Parathyroid adenoma (tissue), 2 donors: ENCODE results near the gene MLPH.

Experiments used
- H2AFZ ChIP-seq: fragments of 300-600 bp; sonication (generic); one replicate; pipeline ENCODE4 v1.7.0; 2017; ENCODE audit warnings: antibody characterized with exemption, mild to moderate bottlenecking
- H3K27ac ChIP-seq: fragments of 300-600 bp; sonication (generic); one replicate; pipeline ENCODE4 v1.7.0; 2017
- H3K27me3 ChIP-seq: fragments of 300-600 bp; sonication (generic); one replicate; pipeline ENCODE4 v1.7.0; 2017; ENCODE audit warnings: low read length; ENCODE audit not compliant: control insufficient read depth, insufficient read depth
- H3K36me3 ChIP-seq: fragments of 300-600 bp; sonication (generic); one replicate; pipeline ENCODE4 v1.7.0; 2017; ENCODE audit warnings: low read length; ENCODE audit not compliant: control insufficient read depth, insufficient read depth
- H3K4me1 ChIP-seq: fragments of 300-600 bp; sonication (generic); one replicate; pipeline ENCODE4 v1.7.0; 2017; ENCODE audit warnings: control low read depth
- H3K4me2 ChIP-seq: fragments of 300-600 bp; sonication (generic); one replicate; pipeline ENCODE4 v1.7.0; 2017; ENCODE audit warnings: low read length
- H3K4me3 ChIP-seq: fragments of 300-600 bp; sonication (generic); one replicate; pipeline ENCODE4 v1.7.0; 2017; ENCODE audit warnings: low read depth, low read length
- H3K79me2 ChIP-seq: fragments of 300-600 bp; sonication (generic); one replicate; pipeline ENCODE4 v1.7.0; 2017; ENCODE audit warnings: control low read depth
- H3K9ac ChIP-seq: fragments of 300-600 bp; sonication (generic); one replicate; pipeline ENCODE4 v1.7.0; 2017; ENCODE audit warnings: mild to moderate bottlenecking
- H3K9me3 ChIP-seq: fragments of 300-600 bp; sonication (generic); one replicate; pipeline ENCODE4 v1.7.0; 2017; ENCODE audit warnings: low read length; ENCODE audit not compliant: control insufficient read depth
- TF ChIP-seq, protein P1 (sequence below): fragments of 300-600 bp; sonication (generic); IDR thresholded peaks from one replicate; pipeline ENCODE4 v1.7.0; 2017; ENCODE audit warnings: antibody characterized with exemption, mild to moderate bottlenecking
- donor health status: primary hyperparathyroidism.

Gene MLPH

DNA sequence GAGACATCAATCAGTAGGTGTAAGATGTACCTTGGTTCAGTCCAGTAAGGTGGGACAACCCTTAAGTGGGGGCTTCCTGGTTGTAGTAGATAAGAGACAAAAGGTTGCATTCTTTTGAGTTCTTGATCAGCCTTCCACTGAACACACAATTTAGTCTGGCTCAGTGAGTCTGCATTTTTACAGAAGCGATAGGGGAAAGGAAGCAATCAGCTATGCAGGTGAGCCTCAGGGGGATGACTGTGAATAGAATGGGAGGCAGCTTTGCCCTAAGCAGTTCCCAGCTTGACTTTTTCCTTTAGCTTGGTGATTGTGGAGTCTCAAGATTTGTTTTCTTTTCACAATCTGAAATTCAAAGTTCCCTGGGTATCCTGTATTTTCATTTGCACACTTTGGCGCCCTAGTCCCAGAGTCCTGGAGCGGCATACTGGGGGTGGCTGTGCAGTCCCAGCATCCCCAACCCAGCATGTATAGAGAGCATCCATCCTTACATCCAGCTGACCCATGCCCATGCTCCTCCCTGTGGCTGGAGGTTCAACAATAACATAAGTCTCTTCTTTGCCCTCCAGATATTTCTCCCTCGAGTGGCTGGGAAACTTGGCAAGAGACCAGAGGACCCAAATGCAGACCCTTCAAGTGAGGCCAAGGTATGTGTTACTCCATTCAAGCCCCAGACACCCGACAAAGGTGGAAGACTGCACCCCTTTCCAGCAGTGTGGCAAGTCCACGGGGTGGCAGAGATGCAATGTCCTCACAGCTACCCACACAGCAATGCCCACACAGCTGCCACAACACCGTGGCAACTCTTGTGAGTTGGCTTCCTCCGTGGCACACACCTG is 59.2 kb downstream of the MLPH start:
- no peaks in the 10 kb centered on the region for H3K36me3 ChIP-seq
- H3K4me3 ChIP-seq = no peak overlapping the region
- no peaks in the 10 kb centered on the region for H3K4me1 ChIP-seq
- TF ChIP-seq, protein P1, sequence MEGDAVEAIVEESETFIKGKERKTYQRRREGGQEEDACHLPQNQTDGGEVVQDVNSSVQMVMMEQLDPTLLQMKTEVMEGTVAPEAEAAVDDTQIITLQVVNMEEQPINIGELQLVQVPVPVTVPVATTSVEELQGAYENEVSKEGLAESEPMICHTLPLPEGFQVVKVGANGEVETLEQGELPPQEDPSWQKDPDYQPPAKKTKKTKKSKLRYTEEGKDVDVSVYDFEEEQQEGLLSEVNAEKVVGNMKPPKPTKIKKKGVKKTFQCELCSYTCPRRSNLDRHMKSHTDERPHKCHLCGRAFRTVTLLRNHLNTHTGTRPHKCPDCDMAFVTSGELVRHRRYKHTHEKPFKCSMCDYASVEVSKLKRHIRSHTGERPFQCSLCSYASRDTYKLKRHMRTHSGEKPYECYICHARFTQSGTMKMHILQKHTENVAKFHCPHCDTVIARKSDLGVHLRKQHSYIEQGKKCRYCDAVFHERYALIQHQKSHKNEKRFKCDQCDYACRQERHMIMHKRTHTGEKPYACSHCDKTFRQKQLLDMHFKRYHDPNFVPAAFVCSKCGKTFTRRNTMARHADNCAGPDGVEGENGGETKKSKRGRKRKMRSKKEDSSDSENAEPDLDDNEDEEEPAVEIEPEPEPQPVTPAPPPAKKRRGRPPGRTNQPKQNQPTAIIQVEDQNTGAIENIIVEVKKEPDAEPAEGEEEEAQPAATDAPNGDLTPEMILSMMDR = no peak
- no peak overlapping the region for H3K9ac ChIP-seq
- H3K27me3 ChIP-seq = no peaks in the 10 kb centered on the region
- no peak overlapping the region for H3K27ac ChIP-seq
- no peaks in the 10 kb centered on the region for H3K9me3 ChIP-seq
- no peak overlapping the region for H2AFZ ChIP-seq
- no peaks in the 10 kb centered on the region for H3K79me2 ChIP-seq
- H3K4me2 ChIP-seq = no peak overlapping the region

DNA sequence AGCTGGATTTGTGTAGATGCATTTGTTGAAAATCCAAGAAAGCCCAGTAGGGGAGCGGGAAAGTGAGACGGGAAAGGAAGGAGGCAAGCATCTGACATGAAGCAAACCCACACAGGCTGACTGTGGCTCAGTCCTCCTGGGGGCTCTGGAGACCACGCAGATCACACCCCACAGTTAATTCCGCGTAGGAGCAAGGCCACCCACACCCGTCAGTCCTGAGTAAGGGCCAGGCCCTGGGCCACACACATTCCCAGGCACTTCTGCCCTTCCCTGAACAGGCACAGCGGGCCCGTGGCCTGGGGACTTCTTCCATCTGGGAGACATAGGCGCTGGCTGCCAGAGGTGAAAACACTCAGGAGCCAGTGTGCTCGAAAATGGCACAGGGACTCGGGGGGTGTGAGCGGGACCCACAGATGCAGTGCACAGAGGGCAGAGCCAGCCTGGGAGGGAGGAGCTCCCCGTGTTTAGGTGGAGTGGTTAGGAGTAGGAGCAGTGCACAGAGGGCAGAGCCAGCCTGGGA is 59.9 kb downstream of the MLPH start:
- H3K27ac ChIP-seq = no peak overlapping the region
- H3K4me1 ChIP-seq = no peaks in the 10 kb centered on the region
- no peak overlapping the region for H3K4me3 ChIP-seq
- H3K9me3 ChIP-seq = no peaks in the 10 kb centered on the region
- H3K27me3 ChIP-seq = no peaks in the 10 kb centered on the region
- H3K4me2 ChIP-seq = no peak overlapping the region
- no peak overlapping the region for H2AFZ ChIP-seq
- no peaks in the 10 kb centered on the region for H3K79me2 ChIP-seq
- no peak overlapping the region for H3K9ac ChIP-seq
- H3K36me3 ChIP-seq = no peaks in the 10 kb centered on the region
- TF ChIP-seq, protein P1 = no peak

DNA sequence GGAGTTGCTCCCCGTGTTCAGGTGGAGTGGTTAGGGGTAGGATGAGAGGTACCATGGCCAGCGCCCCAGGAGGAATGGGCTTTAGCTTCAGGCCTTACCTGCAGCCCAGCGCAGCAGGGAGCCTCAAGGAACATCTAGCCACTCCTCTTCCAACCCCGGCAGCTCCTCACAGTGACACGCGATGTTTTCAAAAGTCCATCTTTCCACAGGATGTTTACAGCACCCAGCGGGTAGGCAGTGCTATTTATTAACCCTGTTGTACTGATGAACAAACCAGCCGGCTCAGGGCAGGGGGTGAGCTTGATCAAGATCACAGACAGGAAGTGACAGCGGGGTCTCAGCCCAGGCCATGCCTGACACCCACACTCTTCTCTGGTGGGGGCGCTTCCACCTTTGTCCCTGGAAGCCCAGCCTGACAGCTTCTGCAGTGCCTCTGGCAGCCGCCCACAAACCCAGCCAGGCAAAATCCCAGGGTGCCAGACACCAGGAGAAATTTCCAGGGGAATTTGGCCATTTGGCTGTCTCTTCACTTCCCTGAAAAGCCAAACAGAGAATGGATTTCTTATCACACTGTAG is 60.9 kb downstream of the MLPH start:
- Histone ChIP-seq H3K36me3 (no peaks in the 10 kb centered on the region), H3K4me3 (no peak overlapping the region), H3K27ac (no peak overlapping the region), H3K4me2 (no peak overlapping the region), H3K27me3 (no peaks in the 10 kb centered on the region), H3K79me2 (no peaks in the 10 kb centered on the region), H3K4me1 (no peaks in the 10 kb centered on the region), H3K9me3 (no peaks in the 10 kb centered on the region), H3K9ac (no peak overlapping the region), H2AFZ (no peak overlapping the region)
- TF ChIP-seq, protein P1 = no peak

DNA sequence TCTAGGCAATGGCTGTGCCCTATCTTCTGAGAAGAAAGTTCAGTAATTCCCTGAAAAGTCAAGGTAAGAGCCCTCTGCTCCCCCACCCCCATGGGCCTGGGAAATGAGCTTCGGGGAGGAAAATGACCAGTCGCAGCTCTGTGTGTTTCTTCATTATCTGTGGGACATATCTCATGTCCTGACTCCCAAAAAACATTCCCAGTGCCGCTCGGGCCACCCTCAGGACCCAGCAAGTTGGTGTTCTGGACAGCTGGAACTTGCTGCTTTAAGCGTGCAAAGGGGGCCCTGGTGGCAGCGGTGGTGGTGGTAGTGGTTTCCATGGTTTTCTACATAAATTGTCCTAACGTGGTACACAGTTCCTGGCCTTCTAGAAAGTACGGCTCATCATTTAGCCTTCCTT is 62.2 kb downstream of the MLPH start:
- Histone ChIP-seq H2AFZ (no peak overlapping the region), H3K36me3 (no peaks in the 10 kb centered on the region), H3K4me1 (no peaks in the 10 kb centered on the region), H3K27ac (no peak overlapping the region), H3K4me2 (no peak overlapping the region), H3K9me3 (no peaks in the 10 kb centered on the region), H3K9ac (no peak overlapping the region), H3K79me2 (no peaks in the 10 kb centered on the region), H3K27me3 (no peaks in the 10 kb centered on the region), H3K4me3 (no peak overlapping the region)
- TF ChIP-seq, protein P1 = no peak
